Trophoblast cell (in vitro differentiated cells and primary cell): ENCODE data around the gene CCDC121.

Experiments used
- DNase-seq, 2 donors: peaks; one replicate each; pipeline ENCODE4 v3.0.0-alpha.2; 2016
- H2AFZ ChIP-seq: 2 replicates; pipeline ENCODE4 v1.6.1; 2013; ENCODE audit warnings: low read length, moderate library complexity, mild to moderate bottlenecking; ENCODE audit not compliant: insufficient read depth, poor library complexity
- H2AK5ac ChIP-seq: 2 replicates; pipeline ENCODE4 v1.6.1; 2013; ENCODE audit warnings: mild to moderate bottlenecking, low read length
- H2BK120ac ChIP-seq: 2 replicates; pipeline ENCODE4 v1.6.1; 2013; ENCODE audit warnings: low read length, mild to moderate bottlenecking, moderate library complexity; ENCODE audit not compliant: insufficient read depth, poor library complexity
- H2BK12ac ChIP-seq: 2 replicates; pipeline ENCODE4 v1.6.1; 2013; ENCODE audit warnings: mild to moderate bottlenecking, low read length, moderate library complexity
- H2BK5ac ChIP-seq: 2 replicates; pipeline ENCODE4 v1.6.1; 2013; ENCODE audit warnings: low read length, low read depth, moderate library complexity, mild to moderate bottlenecking; ENCODE audit not compliant: poor library complexity
- H3K14ac ChIP-seq: 2 replicates; pipeline ENCODE4 v1.6.1; 2013; ENCODE audit warnings: mild to moderate bottlenecking, low read length
- H3K18ac ChIP-seq: 2 replicates; pipeline ENCODE4 v1.6.1; 2013; ENCODE audit warnings: mild to moderate bottlenecking, low read length
- H3K23ac ChIP-seq: 2 replicates; pipeline ENCODE4 v1.6.1; 2013; ENCODE audit warnings: low read length
- H3K27ac ChIP-seq: 2 replicates; pipeline ENCODE4 v1.5.1; 2013; ENCODE audit warnings: low read depth, mild to moderate bottlenecking, inconsistent platforms, low read length, moderate library complexity
- H3K27me3 ChIP-seq: 2 replicates; pipeline ENCODE4 v1.6.1; 2013; ENCODE audit warnings: inconsistent platforms, mild to moderate bottlenecking, low read length, moderate library complexity; ENCODE audit not compliant: insufficient read depth
- H3K36me3 ChIP-seq, 2 experiments: 1 replicate in 1 of 2; 2 replicates in 1 of 2; pipeline ENCODE4 v1.6.1; 2013; ENCODE audit warnings: low read length in 2 of 2, mild to moderate bottlenecking in 2 of 2, moderate library complexity in 1 of 2; ENCODE audit not compliant: insufficient read depth in 2 of 2, control insufficient read depth in 1 of 2
- H3K4ac ChIP-seq: 2 replicates; pipeline ENCODE4 v1.6.1; 2013; ENCODE audit warnings: low read depth, mild to moderate bottlenecking, low read length, moderate library complexity
- H3K4me1 ChIP-seq, 2 experiments: 1 replicate in 1 of 2; 2 replicates in 1 of 2; pipeline ENCODE4 v1.6.1; 2013; ENCODE audit warnings: low read length in 2 of 2, mild to moderate bottlenecking in 2 of 2, moderate library complexity in 1 of 2; ENCODE audit not compliant: insufficient read depth in 2 of 2, control insufficient read depth in 1 of 2
- H3K4me2 ChIP-seq: 2 replicates; pipeline ENCODE4 v1.6.1; 2013; ENCODE audit warnings: inconsistent platforms, mild to moderate bottlenecking, low read length, moderate library complexity
- H3K4me3 ChIP-seq: 2 replicates; pipeline ENCODE4 v1.5.1; 2013; ENCODE audit warnings: mild to moderate bottlenecking, low read depth, low read length, inconsistent platforms
- H3K79me1 ChIP-seq: one replicate; pipeline ENCODE4 v1.6.1; 2013; ENCODE audit warnings: low read length
- H3K79me2 ChIP-seq: 2 replicates; pipeline ENCODE4 v1.6.1; 2013; ENCODE audit warnings: low read length, mild to moderate bottlenecking; ENCODE audit not compliant: control insufficient read depth, insufficient read depth, poor library complexity
- H3K9ac ChIP-seq: 2 replicates; pipeline ENCODE4 v1.6.1; 2013; ENCODE audit warnings: mild to moderate bottlenecking, low read length
- H3K9me3 ChIP-seq: 2 replicates; pipeline ENCODE4 v1.6.1; 2013; ENCODE audit warnings: low read depth, mild to moderate bottlenecking, control low read depth, inconsistent platforms, low read length; ENCODE audit not compliant: insufficient read depth
- H4K12ac ChIP-seq: 2 replicates; pipeline ENCODE4 v1.6.1; 2013; ENCODE audit warnings: low read depth, mild to moderate bottlenecking, low read length, moderate library complexity
- H4K8ac ChIP-seq: 2 replicates; pipeline ENCODE4 v1.6.1; 2013; ENCODE audit warnings: low read depth, mild to moderate bottlenecking, low read length, moderate library complexity
- H4K91ac ChIP-seq: one replicate; pipeline ENCODE4 v1.6.1; 2013; ENCODE audit warnings: low read depth, mild to moderate bottlenecking, low read length, moderate library complexity
- WGBS: extraction: QIAGEN DNeasy Blood & Tissue Kit; methylation state at CpG from one replicate; pipeline ENCODE4 v1.1.7; 2013; ENCODE audit warnings: missing lambda C conversion rate; ENCODE audit not compliant: insufficient read length, insufficient coverage; ENCODE audit errors: extremely low coverage; 5-methylcytosine and 5-hydroxymethylcytosine counted together

Gene CCDC121

DNA sequence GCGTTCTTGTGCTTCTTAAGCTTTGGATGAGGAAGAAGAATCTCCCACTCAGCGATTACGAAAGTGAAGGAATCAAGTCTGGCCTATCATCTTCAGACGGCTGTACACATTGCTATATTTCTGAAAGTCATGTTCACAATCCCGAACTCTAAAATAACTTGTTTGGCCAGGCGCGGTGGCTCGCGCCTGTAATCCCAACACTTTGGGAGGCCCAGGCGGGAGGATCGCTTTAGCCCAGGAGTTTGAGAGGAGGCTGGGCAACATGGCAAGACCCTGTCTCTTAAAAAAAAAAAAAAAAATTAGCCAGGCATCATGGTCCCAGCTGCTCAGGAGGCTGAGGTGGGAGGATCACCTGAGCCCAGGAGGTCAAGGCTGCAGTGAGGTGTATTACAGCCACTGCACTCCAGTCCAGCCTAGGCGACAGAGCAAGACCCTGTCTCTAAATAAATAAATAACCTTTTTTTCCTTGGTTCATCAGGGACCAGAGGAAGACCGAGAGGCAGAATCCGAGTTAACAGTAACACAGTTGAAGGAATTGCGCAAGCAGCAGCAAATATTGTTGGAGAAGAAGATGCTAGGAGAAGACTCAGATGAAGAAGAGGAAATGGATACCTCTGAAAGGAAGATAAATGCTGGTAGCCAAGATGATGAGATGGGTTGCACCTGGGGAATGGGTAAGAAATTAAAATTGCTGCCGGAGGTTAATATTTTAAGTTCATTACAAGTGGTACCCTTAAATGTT is 36.0 kb upstream of the CCDC121 start:
- Histone ChIP-seq H3K4me3 (peak overlapping the region; percentile 87), H2AFZ (no peak overlapping the region), H4K91ac (no peak overlapping the region), H3K14ac (no peak overlapping the region), H3K4ac (peak overlapping the region; percentile 88), H3K9me3 (no peaks in the 10 kb centered on the region), H3K27ac (no peak overlapping the region), H4K8ac (peak overlapping the region; percentile 96), H3K4me1 (peaks cover 9 to 14% of the 10 kb centered on the region in 2 experiments), H2BK120ac (no peak overlapping the region), H3K79me2 (peaks cover 12% of the 10 kb centered on the region), H4K12ac (no peak overlapping the region), H3K36me3 (peaks cover 14 to 20% of the 10 kb centered on the region in 2 experiments), H3K9ac (peak overlapping the region; percentile 64), H2BK5ac (no peak overlapping the region), H2BK12ac (no peak overlapping the region), H3K18ac (peak overlapping the region; percentile 38), H3K4me2 (peak overlapping the region; percentile 95), H3K27me3 (no peaks in the 10 kb centered on the region), H3K23ac (no peak overlapping the region), H2AK5ac (peak overlapping the region; percentile 63), H3K79me1 (peaks cover 9% of the 10 kb centered on the region)
- no peak for DNase-seq
- no CpG with 5 or more reads among the region's 16 CpGs for WGBS

GRCh38 chr2:27664154-27664574 is 35.4 kb upstream of the CCDC121 start:
- H3K79me1 ChIP-seq, result peaks cover 9% of the 10 kb centered on the region
- WGBS, result no CpG with 5 or more reads among the region's 28 CpGs
- H3K4me3 ChIP-seq, result peak overlapping the region; percentile 87
- no peak overlapping the region for H2BK5ac ChIP-seq
- H2AFZ ChIP-seq, result peak overlapping the region; percentile 98
- H4K12ac ChIP-seq, result peak overlapping the region; percentile 50
- peak in 1 of 2 donors; percentile 28 for DNase-seq
- H3K4me2 ChIP-seq, result peak overlapping the region; percentile 95
- no peaks in the 10 kb centered on the region for H3K9me3 ChIP-seq
- peaks cover 12% of the 10 kb centered on the region for H3K79me2 ChIP-seq
- H3K36me3 ChIP-seq, result peaks cover 11 to 17% of the 10 kb centered on the region in 2 experiments
- H4K91ac ChIP-seq, result peak overlapping the region; percentile 73
- H2BK120ac ChIP-seq, result no peak overlapping the region
- peak overlapping the region; percentile 64 for H3K9ac ChIP-seq
- no peak overlapping the region for H2BK12ac ChIP-seq
- peak overlapping the region; percentile 68 for H3K4ac ChIP-seq
- H2AK5ac ChIP-seq, result peak overlapping the region; percentile 63
- H4K8ac ChIP-seq, result peak overlapping the region; percentile 96
- H3K18ac ChIP-seq, result peak overlapping the region; percentile 54
- peak overlapping the region; percentile 71 for H3K14ac ChIP-seq
- H3K27ac ChIP-seq, result no peak overlapping the region
- peaks cover 9 to 14% of the 10 kb centered on the region in 2 experiments for H3K4me1 ChIP-seq
- H3K23ac ChIP-seq, result no peak overlapping the region
- H3K27me3 ChIP-seq, result no peaks in the 10 kb centered on the region

DNA sequence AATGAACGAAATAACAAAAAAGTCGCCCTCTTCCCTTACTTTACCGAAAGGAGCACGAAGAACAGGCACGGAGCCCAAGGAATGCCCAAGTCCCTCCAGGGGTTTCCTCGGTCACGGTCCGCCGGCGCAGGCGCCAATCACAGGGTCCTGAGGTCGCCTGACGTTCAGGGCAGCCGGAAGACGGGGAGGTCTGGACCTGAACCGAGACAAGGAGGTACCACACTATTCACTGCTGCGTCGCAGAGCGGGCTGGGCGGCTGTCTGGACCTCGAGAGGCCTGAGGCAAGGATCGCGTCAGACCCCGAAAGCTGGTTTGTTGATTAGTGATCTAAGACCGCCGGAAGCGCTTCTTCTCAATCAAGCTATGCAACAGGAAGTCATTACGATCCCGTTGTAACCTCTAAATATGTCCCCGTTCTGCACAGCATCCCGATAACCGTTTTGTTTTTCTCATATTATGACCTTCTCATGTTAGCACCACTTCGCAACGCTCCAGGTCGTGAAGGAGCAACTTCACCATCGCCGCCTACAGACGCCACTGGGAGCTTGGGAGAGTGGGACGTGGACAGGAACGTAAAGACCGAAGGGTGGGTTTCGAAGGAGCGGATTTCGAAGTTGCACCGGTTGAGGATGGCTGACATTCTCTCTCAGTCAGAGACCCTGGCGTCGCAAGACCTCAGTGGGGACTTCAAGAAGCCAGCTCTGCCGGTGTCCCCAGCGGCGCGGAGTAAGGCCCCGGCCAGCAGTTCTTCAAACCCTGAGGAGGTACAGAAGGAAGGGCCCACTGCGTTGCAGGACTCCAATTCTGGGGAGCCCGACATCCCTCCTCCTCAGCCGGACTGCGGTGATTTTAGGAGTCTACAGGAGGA is 34.7 kb upstream of the CCDC121 start, which contains the start of the genes SLC4A1AP and SUPT7L:
SLC4A1AP (plus strand) TSS at position 605 of the 869 bp plus-strand sequence; CDS start at position 631, 26 bp downstream.
SUPT7L (minus strand) TSS at position 330 of the 869 bp plus-strand sequence. CDS start 1,422 bp downstream, outside the sequence.
- H3K27ac ChIP-seq, result peak within 1 kb of the TSS; percentile 77
- peak within 1 kb of the TSS; percentile 98 for H2AFZ ChIP-seq

GRCh38 chr2:27661371-27661770 is 32.6 kb upstream of the CCDC121 start:
- no peak overlapping the region for H3K4me2 ChIP-seq
- no peaks in the 10 kb centered on the region for H3K27me3 ChIP-seq
- WGBS, result no CpG with 5 or more reads among the region's 1 CpG

More for the DNA sequence above, 34.7 kb upstream of the CCDC121 start, which contains the start of the genes SLC4A1AP and SUPT7L:
- H4K91ac ChIP-seq, result peak within 1 kb of the TSS; percentile 73
- no peaks in the 10 kb centered on the region for H3K9me3 ChIP-seq
- H2BK5ac ChIP-seq, result peak within 1 kb of the TSS; percentile 54
- peak; percentile 84 to 87 for DNase-seq
- H3K79me1 ChIP-seq, result peaks cover 9% of the 10 kb centered on the region
- peak within 1 kb of the TSS; percentile 95 for H3K4me2 ChIP-seq
- H3K79me2 ChIP-seq, result peaks cover 12% of the 10 kb centered on the region
- H2BK120ac ChIP-seq, result peak within 1 kb of the TSS; percentile 44
- no peaks in the 10 kb centered on the region for H3K27me3 ChIP-seq
- WGBS, result no CpG with 5 or more reads among the region's 56 CpGs
- peaks cover 9 to 14% of the 10 kb centered on the region in 2 experiments for H3K4me1 ChIP-seq
- H3K4me3 ChIP-seq, result peak within 1 kb of the TSS; percentile 87
- H3K9ac ChIP-seq, result peak within 1 kb of the TSS; percentile 92
- peaks cover 10 to 15% of the 10 kb centered on the region in 2 experiments for H3K36me3 ChIP-seq
- H4K12ac ChIP-seq, result peak within 1 kb of the TSS; percentile 50
- H2BK12ac ChIP-seq, result no peak within 1 kb of the TSS
- peak within 1 kb of the TSS; percentile 96 for H4K8ac ChIP-seq
- H3K14ac ChIP-seq, result peak within 1 kb of the TSS; percentile 89
- H3K18ac ChIP-seq, result peak within 1 kb of the TSS; percentile 81
- H3K4ac ChIP-seq, result peak within 1 kb of the TSS; percentile 68
- no peak within 1 kb of the TSS for H3K23ac ChIP-seq
- peak within 1 kb of the TSS; percentile 63 for H2AK5ac ChIP-seq

More at GRCh38 chr2:27661371-27661770, 32.6 kb upstream of the CCDC121 start:
- H3K79me2 ChIP-seq, result peaks cover 12% of the 10 kb centered on the region
- no peak overlapping the region for H4K8ac ChIP-seq
- H3K9me3 ChIP-seq, result no peaks in the 10 kb centered on the region
- H2BK120ac ChIP-seq, result no peak overlapping the region
- DNase-seq, result no peak
- peaks cover 9% of the 10 kb centered on the region for H3K79me1 ChIP-seq
- H4K91ac ChIP-seq, result no peak overlapping the region
- no peak overlapping the region for H2BK5ac ChIP-seq
- H2AFZ ChIP-seq, result no peak overlapping the region
- H4K12ac ChIP-seq, result no peak overlapping the region
- no peak overlapping the region for H3K27ac ChIP-seq
- H3K23ac ChIP-seq, result no peak overlapping the region
- H2BK12ac ChIP-seq, result no peak overlapping the region
- no peak overlapping the region for H2AK5ac ChIP-seq
- H3K4me3 ChIP-seq, result no peak overlapping the region
- no peak overlapping the region for H3K9ac ChIP-seq
- H3K36me3 ChIP-seq, result peaks cover 13 to 23% of the 10 kb centered on the region in 2 experiments
- no peak overlapping the region for H3K4ac ChIP-seq
- no peak overlapping the region for H3K18ac ChIP-seq
- H3K4me1 ChIP-seq, result peaks cover 9 to 14% of the 10 kb centered on the region in 2 experiments
- H3K14ac ChIP-seq, result no peak overlapping the region
